Endothelial cell of umbilical vein (primary cell): Measurements from ENCODE around the gene ASPHD1. TPM values are rescaled to one million over a fixed set of nuclear protein-coding genes. Genes with fewer than 3 reads are reported as not detected.

Experiments
- BruUV-seq: library from RNA; stranded (reverse); fragments of 400-500 nt; replicated peaks from 2 replicates; lab custom pipeline; 2021; lab: Mats Ljungman, UMichigan
- CTCF ChIA-PET: fragments of 300-600, 350-600 bp; sonication (Branson Sonifier 250); formaldehyde crosslinking; loops from one replicate; lab custom pipeline; 2021; ENCODE audit warnings: antibody characterized with exemption, inconsistent platforms; lab: Charles Lee
- POLR2A ChIA-PET: fragments of 300-600, 350-600 bp; sonication (Branson Sonifier 250); formaldehyde crosslinking; loops from one replicate; lab custom pipeline; 2021; ENCODE audit warnings: antibody characterized with exemption, inconsistent platforms; lab: Charles Lee
- DNase-seq: peaks from one replicate; pipeline ENCODE4 v3.0.0-alpha.2; 2011; ENCODE audit warnings: low read depth, low spot score
- FAIRE-seq: peaks from 2 replicates; lab custom pipeline; 2011; peaks lifted over from hg19 to GRCh38; lab: Jason Lieb, UNC
- H2AFZ ChIP-seq: 2 replicates; pipeline ENCODE4 v1.6.0; 2012; ENCODE audit warnings: low read depth, low read length, control low read depth, inconsistent platforms
- H3K27ac ChIP-seq: 2 replicates; pipeline ENCODE4 v1.5.1; 2011; ENCODE audit warnings: low read depth, mild to moderate bottlenecking, control low read depth, low read length, moderate library complexity; ENCODE audit not compliant: insufficient read depth
- H3K27me3 ChIP-seq, 2 experiments: 2 replicates each; pipeline versions ENCODE4 v1.6.0 to v1.6.1; 2011; ENCODE audit warnings: low read length in 2 of 2, mixed read lengths in 1 of 2; ENCODE audit not compliant: control insufficient read depth in 2 of 2, insufficient read depth in 2 of 2
- H3K36me3 ChIP-seq, 2 experiments: 2 replicates in 1 of 2; 3 replicates in 1 of 2; pipeline ENCODE4 v1.5.1; 2011; ENCODE audit warnings: low read length in 2 of 2, mild to moderate bottlenecking in 1 of 2, moderate library complexity in 1 of 2; ENCODE audit not compliant: control insufficient read depth in 2 of 2, insufficient read depth in 2 of 2; ENCODE audit errors: extremely low read depth in 1 of 2
- H3K4me1 ChIP-seq: 3 replicates; pipeline ENCODE4 v1.5.1; 2011; ENCODE audit warnings: mild to moderate bottlenecking, low read length; ENCODE audit not compliant: control insufficient read depth, insufficient read depth; ENCODE audit errors: extremely low read depth
- H3K4me2 ChIP-seq: 2 replicates; pipeline ENCODE4 v1.6.1; 2011; ENCODE audit warnings: low read length, control low read depth, mixed read lengths; ENCODE audit not compliant: insufficient read depth
- H3K4me3 ChIP-seq, 3 experiments: fragments of 200-600 bp in 1 of 3; sonication (generic), shearing (Covaris generic) in 1 of 3; replicated peaks in 1 of 3; 2 replicates each; pipeline ENCODE4 v1.5.1; 2011 to 2016; ENCODE audit warnings: control low read depth in 3 of 3, low read length in 3 of 3, mild to moderate bottlenecking in 2 of 3, inconsistent platforms in 1 of 3, low read depth in 1 of 3, moderate library complexity in 1 of 3; ENCODE audit not compliant: insufficient read depth in 1 of 3
- H3K79me2 ChIP-seq: 2 replicates; pipeline ENCODE4 v1.6.0; 2012; ENCODE audit warnings: low read length, inconsistent platforms; ENCODE audit not compliant: control insufficient read depth, insufficient read depth
- H3K9ac ChIP-seq: replicated peaks from 2 replicates; pipeline ENCODE3; 2011; ENCODE audit warnings: low read length, control low read depth; ENCODE audit not compliant: insufficient read depth; ENCODE audit errors: extremely low read depth
- H3K9me1 ChIP-seq: replicated peaks from 3 replicates; pipeline ENCODE4 v1.6.0; 2011; ENCODE audit warnings: mild to moderate bottlenecking, low read length; ENCODE audit not compliant: control insufficient read depth, insufficient read depth; ENCODE audit errors: extremely low read depth
- H3K9me3 ChIP-seq: replicated peaks from 2 replicates; pipeline ENCODE4 v1.5.1; 2012; ENCODE audit warnings: low read length, inconsistent platforms; ENCODE audit not compliant: control insufficient read depth, insufficient read depth
- H4K20me1 ChIP-seq: replicated peaks from 2 replicates; pipeline ENCODE3; 2011; ENCODE audit warnings: mild to moderate bottlenecking, low read length; ENCODE audit not compliant: control insufficient read depth, insufficient read depth; ENCODE audit errors: extremely low read depth
- CTCF ChIP-seq, 2 donors: IDR thresholded peaks; 1 replicate in 1 of 2; 2 replicates in 1 of 2; pipeline ENCODE4 v1.5.1; 2011; ENCODE audit warnings: low read length in 2 of 2, mild to moderate bottlenecking in 2 of 2, moderate library complexity in 2 of 2, control low read depth in 1 of 2, inconsistent platforms in 1 of 2, low read depth in 1 of 2; ENCODE audit not compliant: insufficient read depth in 1 of 2; ENCODE audit errors: extremely low read depth in 1 of 2
- EZH2 ChIP-seq: IDR thresholded peaks from 2 replicates; pipeline ENCODE4 v1.6.1; 2012; ENCODE audit warnings: borderline replicate concordance, low read depth, mild to moderate bottlenecking, moderate library complexity, low read length, inconsistent platforms; ENCODE audit not compliant: severe bottlenecking
- FOS ChIP-seq: IDR thresholded peaks from 2 replicates; pipeline ENCODE4 v1.6.1; 2011; ENCODE audit warnings: mild to moderate bottlenecking, low read length, moderate library complexity, borderline replicate concordance; ENCODE audit not compliant: insufficient read depth
- JUN ChIP-seq: IDR thresholded peaks from 2 replicates; pipeline ENCODE4 v1.6.1; 2011; ENCODE audit warnings: borderline replicate concordance, low read depth; ENCODE audit not compliant: insufficient read length, insufficient read depth
- MYC ChIP-seq: IDR thresholded peaks from one replicate; pipeline ENCODE4 v1.6.1; 2011; ENCODE audit warnings: mild to moderate bottlenecking, low read depth, low read length
- POLR2A ChIP-seq: IDR thresholded peaks from 2 replicates; pipeline ENCODE4 v1.6.1; 2012; ENCODE audit warnings: low read depth, mild to moderate bottlenecking, control low read depth, low read length
- POLR2AphosphoS5 ChIP-seq: IDR thresholded peaks from 2 replicates; pipeline ENCODE4 v1.6.1; 2012; ENCODE audit warnings: low read depth, mild to moderate bottlenecking, control low read depth, low read length, moderate library complexity; ENCODE audit not compliant: insufficient read depth
- dilution Hi-C: fragments of 300-500 bp; cut with MboI; formaldehyde crosslinking; loops from one replicate; pipeline ENCODE4 v1.15.0; 2019; ENCODE audit warnings: low sequenced_read_pairs; ENCODE audit not compliant: extremely low pct_ligation_motif_present
- intact Hi-C: fragments of 100-400 bp; cut with micrococcal nuclease; formaldehyde crosslinking; loops from one replicate; pipeline ENCODE4 v1.10.0; 2022
- polyA plus RNA-seq, 4 experiments: library from polyadenylated mRNA; depleted of rRNA in 3 of 4; stranded (reverse) in 3 of 4; unstranded in 1 of 4; fragments of >200 nt; gene quantifications; 2 replicates each; pipeline versions ENCODE4 v1.2.1 to v1.2.3, GENCODE V29; 2011 to 2012; ENCODE audit warnings: missing spikeins in 1 of 4
- total RNA-seq: library from RNA; stranded (reverse); gene quantifications from 2 replicates; pipeline ENCODE4 v1.2.3, GENCODE V29; 2021
- TF ChIP-seq, protein P1 (sequence below): IDR thresholded peaks from 2 replicates; pipeline ENCODE4 v1.6.1; 2011; ENCODE audit not compliant: insufficient read depth, insufficient read length

The ASPHD1 gene
- total and polyA plus RNA-seq, 2 donors (not counting 3 experiments of a cell fraction or from before 2014, with no cell fraction given), result 0.90 to 1.2 TPM

DNA sequence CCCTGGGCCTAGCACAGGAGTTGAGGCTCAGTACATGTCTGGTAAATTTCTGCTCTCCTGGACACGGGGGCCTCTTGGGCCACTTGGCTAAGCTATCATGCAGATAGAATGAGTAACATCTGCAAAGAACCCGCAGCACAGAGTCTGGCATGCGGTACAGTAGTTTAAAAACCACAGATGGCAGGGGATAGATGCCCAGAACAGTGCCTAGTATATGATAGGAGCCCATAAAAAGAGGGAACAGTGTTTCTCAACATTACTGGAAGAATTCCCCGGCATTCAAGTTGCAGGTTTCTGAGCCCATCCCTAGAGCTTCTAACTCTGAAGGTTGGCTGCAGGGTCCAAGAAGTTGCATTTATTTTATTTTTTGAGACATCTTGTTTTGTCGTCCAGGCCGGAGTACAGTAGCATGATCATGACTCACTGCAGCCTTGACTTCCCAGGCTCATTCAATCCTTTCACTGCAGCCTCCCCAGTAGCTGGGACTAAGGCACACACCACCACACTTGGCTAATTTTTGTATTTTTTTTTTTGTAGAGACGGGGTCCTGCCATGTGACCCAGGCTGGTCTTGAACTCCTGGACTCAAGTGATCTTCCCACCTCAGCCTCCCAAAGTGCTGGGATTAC is 43.0 kb upstream of the ASPHD1 start:
- Histone ChIP-seq H3K4me1 (peaks cover 10% of the 10 kb centered on the region), H3K27ac (no peak overlapping the region), H3K9me3 (no peaks in the 10 kb centered on the region), H3K9ac (no peak overlapping the region), H3K9me1 (no peaks in the 10 kb centered on the region), H3K4me2 (no peak overlapping the region), H2AFZ (no peak overlapping the region), H3K36me3 (peaks cover 0 to 19% of the 10 kb centered on the region in 2 experiments), H3K4me3 (no peak overlapping the region), H4K20me1 (no peaks in the 10 kb centered on the region), H3K27me3 (no peaks in the 10 kb centered on the region), H3K79me2 (peaks cover 10% of the 10 kb centered on the region)
- CTCF ChIA-PET, result interaction anchor here (2.5 kb wide), 1 partner anchor 9 kb away, joined by 24 read pairs; no protein-coding TSS in a partner anchor
- FAIRE-seq (no peak), DNase-seq (no peak)
- BruUV-seq, result no TSS peak
- no peak for TF ChIP-seq JUN
- TF ChIP-seq POLR2AphosphoS5, result peak; percentile 15
- TF ChIP-seq FOS, result no peak
- TF ChIP-seq EZH2, result no peak
- no peak for TF ChIP-seq MYC
- TF ChIP-seq, protein P1, sequence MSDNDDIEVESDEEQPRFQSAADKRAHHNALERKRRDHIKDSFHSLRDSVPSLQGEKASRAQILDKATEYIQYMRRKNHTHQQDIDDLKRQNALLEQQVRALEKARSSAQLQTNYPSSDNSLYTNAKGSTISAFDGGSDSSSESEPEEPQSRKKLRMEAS, result no peak
- TF ChIP-seq POLR2A, result no peak
- TF ChIP-seq CTCF (IDR thresholded peaks at IDR 0.05; ENCODE audit: extremely low read depth in 1 of 2, insufficient read depth in 1 of 2, low read depth in 1 of 2, low read length in 2 of 2), result no peak
- dilution Hi-C loops, result no loop called here
- intact Hi-C loops, result no loop called here
- POLR2A ChIA-PET, result no interaction called here
